Raji (cell line): Measurements from ENCODE around the gene FANCE.

ENCODE experiments used
- POLR2A ChIP-seq: IDR thresholded peaks from 2 replicates; pipeline ENCODE4 v1.6.1; 2011; ENCODE audit warnings: low read depth, low read length, control low read depth; ENCODE audit not compliant: insufficient read depth

The FANCE gene

GRCh38 chr6:35473075-35473849 is 21.1 kb downstream of the FANCE start:
- TF ChIP-seq POLR2A = peak; percentile 35; the same call in 1 of the 2 replicates

- TF ChIP-seq POLR2A = no peak
Measured at GRCh38 chr6:35473850-35474130, 21.7 kb downstream of the FANCE start.

GRCh38 chr6:35474131-35474941 is 22.2 kb downstream of the FANCE start:
- TF ChIP-seq POLR2A = peak; percentile 47; the same call in 1 of the 2 replicates

- no peak for TF ChIP-seq POLR2A
Measured at GRCh38 chr6:35474942-35475570, 22.9 kb downstream of the FANCE start.

- TF ChIP-seq POLR2A = no peak
Measured at GRCh38 chr6:35475573-35475972, 23.4 kb downstream of the FANCE start.

- no peak for TF ChIP-seq POLR2A
Measured at GRCh38 chr6:35476004-35476403, 23.9 kb downstream of the FANCE start.

GRCh38 chr6:35477028-35477427 is 24.9 kb downstream of the FANCE start:
- no peak for TF ChIP-seq POLR2A

- TF ChIP-seq POLR2A = no peak
Measured at GRCh38 chr6:35477551-35478179, 25.5 kb downstream of the FANCE start.

- no peak for TF ChIP-seq POLR2A
Measured at GRCh38 chr6:35478259-35478658, 26.1 kb downstream of the FANCE start.

GRCh38 chr6:35480176-35480575 is 28.0 kb downstream of the FANCE start:
- no peak for TF ChIP-seq POLR2A

- TF ChIP-seq POLR2A = no peak
Measured at GRCh38 chr6:35481226-35481625, 29.1 kb downstream of the FANCE start.

- no peak for TF ChIP-seq POLR2A
Measured at GRCh38 chr6:35483062-35483461, 30.9 kb downstream of the FANCE start.

- no peak for TF ChIP-seq POLR2A
Measured at GRCh38 chr6:35483490-35483889, 31.4 kb downstream of the FANCE start.

- TF ChIP-seq POLR2A = no peak
Measured at GRCh38 chr6:35483893-35484645, 31.9 kb downstream of the FANCE start.

- no peak for TF ChIP-seq POLR2A
Measured at GRCh38 chr6:35484921-35485392, 32.8 kb downstream of the FANCE start.
